ENCODE results near the gene DUOX2. TPM values are rescaled to one million over a fixed set of nuclear protein-coding genes. Genes with fewer than 3 reads are reported as not detected.
"Not testable (repeated sequence)": the region's sequence is repeated elsewhere in the genome, so short reads cannot be mapped to it uniquely, and the experiment has no call there.

DUOX2 gene
- total RNA-seq, 3 donors from 2014 or later = 3.1 to 40.1 (median 5.1) TPM

DNA sequence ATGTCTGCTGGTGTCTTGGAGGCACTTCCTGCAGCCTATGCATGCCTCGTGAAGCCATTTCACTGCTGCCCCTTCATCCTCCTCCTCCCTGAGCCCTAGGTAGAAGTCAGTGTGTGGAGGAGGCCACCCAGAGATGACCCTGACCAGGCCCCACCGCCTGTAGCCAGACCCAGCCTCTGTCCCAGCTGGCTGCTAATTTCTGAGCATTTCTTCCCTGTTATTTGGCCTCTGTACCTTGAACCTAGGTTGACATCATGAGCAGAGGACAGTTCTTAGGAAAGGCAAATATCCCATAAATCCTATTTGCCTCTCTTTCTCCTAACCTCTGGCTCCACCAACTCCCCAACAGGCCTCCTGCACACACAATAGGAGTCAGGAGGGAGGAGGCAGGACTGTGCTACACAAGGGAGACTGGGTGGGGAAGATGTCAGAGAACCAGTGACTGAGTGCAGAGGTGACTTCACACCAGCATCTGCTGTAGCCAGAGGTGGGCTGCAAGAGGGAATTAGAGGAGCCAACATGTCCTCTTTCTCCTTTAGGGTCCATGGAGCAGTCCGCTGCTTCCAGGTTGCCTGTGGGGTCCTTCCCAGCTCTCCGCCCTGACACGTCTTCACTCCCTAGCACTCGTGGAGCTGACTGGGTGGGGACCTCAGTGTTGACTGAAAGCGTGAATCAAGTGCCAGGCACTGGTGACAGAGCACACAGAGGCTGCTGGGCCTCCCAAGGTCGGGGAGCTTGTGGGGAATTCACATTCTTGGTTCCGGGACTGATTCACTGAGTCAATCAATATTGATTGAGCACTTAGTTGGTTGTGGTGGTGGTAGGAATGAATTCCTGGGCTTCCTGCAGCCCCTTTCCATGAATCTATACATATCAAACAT, 38.3 kb downstream of the DUOX2 start:
- H3K36me3 ChIP-seq (ENCODE audit: low read depth); H3K4me3 ChIP-seq; H3K4me1 ChIP-seq (ENCODE audit: low read depth); intact Hi-C loops (cut with DNase I, micrococcal nuclease); DNase-seq; H3K9me3 ChIP-seq: not testable (repeated sequence)
- ATAC-seq = peak; percentile 79

DNA sequence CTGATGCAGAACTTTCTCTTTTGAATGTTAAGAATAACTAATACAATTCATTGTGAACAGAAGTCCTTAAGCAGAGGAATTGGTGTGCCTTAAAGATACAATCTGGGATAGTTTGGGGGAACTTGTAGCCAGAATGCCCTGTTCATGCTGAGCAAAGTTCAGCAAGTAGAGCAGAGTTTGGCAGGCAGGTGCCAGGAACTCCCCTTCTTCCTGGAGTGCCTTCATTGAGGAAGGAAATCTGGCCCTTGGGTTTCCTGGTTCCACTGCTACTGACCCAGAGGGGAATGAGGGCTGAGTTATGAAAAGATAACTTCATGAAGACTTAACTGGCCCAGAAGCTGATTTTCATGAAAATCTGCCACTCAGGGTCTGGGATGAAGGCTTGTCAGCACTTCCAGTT, 40.4 kb downstream of the DUOX2 start:
- H3K4me3 ChIP-seq; intact Hi-C loops (cut with DNase I, micrococcal nuclease); H3K36me3 ChIP-seq (ENCODE audit: low read depth); DNase-seq; H3K4me1 ChIP-seq (ENCODE audit: low read depth); H3K9me3 ChIP-seq: not testable (repeated sequence)
- ATAC-seq = peak; percentile 54

DNA sequence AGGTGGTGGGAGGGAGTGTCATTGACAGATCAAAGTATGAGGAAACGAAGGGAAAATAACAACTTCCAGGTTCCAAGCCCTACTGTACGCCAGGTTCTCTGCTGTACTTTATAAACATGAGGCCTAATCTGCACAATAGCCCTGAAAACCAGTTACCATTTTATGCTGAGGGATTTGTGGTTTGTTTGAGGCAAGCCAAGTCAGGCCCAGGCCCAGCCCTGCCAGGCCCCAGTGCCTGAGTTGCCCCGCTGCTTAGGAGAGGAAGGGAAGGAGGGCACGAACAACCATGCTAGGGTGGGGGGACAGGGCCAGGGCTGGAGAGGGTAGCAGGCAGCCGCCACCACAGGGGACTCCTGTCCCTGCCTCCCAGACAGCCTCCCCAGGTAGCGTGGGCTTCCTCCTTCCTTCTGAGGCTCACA, 44.0 kb downstream of the DUOX2 start:
- intact Hi-C loops (cut with DNase I, micrococcal nuclease); H3K9me3 ChIP-seq; H3K4me3 ChIP-seq; DNase-seq; H3K4me1 ChIP-seq (ENCODE audit: low read depth); H3K36me3 ChIP-seq (ENCODE audit: low read depth); ATAC-seq: not testable (repeated sequence)

DNA sequence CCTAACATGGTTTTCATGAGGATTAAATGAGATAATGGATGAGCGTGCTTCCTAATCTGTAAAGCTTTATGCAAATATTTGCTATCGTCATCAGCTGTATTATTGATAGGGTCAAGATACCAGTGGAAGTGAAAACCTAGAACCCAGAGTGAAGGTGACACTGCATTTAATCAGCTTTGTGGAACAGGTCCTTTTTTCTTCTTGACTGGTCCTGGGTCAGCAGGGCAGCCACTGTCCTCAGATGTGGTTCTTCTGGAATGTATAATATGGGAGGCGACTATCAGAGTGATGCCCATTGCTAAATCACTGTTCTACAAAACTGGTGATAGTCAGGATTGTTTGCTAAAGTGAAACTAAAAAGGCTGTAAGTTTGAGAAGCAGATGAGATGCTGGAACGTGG, 49.6 kb downstream of the DUOX2 start:
- Histone ChIP-seq H3K4me1 (ENCODE audit: low read depth) (peaks cover 3% of the 10 kb centered on the region), H3K4me3 (no peak overlapping the region), H3K36me3 (ENCODE audit: low read depth) (no peaks in the 10 kb centered on the region), H3K9me3 (no peaks in the 10 kb centered on the region)
- DNase-seq = no peak
- TF ChIP-seq, protein P1, sequence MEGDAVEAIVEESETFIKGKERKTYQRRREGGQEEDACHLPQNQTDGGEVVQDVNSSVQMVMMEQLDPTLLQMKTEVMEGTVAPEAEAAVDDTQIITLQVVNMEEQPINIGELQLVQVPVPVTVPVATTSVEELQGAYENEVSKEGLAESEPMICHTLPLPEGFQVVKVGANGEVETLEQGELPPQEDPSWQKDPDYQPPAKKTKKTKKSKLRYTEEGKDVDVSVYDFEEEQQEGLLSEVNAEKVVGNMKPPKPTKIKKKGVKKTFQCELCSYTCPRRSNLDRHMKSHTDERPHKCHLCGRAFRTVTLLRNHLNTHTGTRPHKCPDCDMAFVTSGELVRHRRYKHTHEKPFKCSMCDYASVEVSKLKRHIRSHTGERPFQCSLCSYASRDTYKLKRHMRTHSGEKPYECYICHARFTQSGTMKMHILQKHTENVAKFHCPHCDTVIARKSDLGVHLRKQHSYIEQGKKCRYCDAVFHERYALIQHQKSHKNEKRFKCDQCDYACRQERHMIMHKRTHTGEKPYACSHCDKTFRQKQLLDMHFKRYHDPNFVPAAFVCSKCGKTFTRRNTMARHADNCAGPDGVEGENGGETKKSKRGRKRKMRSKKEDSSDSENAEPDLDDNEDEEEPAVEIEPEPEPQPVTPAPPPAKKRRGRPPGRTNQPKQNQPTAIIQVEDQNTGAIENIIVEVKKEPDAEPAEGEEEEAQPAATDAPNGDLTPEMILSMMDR (IDR thresholded peaks at IDR 0.05) = no peak
- ATAC-seq = no peak
- intact Hi-C loops (cut with DNase I, micrococcal nuclease) = no loop called here

DNA sequence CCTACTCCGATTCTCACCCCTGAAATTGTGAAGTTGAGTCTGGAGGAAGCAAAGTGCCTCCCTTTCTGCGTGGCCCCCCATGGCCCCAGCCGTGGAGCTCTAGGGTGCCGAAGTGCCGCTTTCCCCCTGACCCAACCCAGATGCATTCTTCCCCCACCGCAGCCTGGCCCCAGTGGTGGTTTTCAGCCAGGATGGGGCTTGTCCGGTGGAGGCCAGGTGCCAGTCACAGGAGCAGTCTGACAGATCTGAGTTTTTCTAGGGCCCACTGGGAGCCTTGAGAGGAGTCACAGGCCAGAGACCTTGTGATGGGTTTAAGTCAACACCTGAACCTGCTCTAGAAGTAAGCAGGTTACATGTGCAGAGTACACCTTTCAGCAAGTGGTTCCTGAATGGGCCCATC, 51.7 kb downstream of the DUOX2 start:
- H3K4me1 ChIP-seq (ENCODE audit: low read depth); intact Hi-C loops (cut with DNase I, micrococcal nuclease); H3K36me3 ChIP-seq (ENCODE audit: low read depth); ATAC-seq; DNase-seq; H3K4me3 ChIP-seq; H3K9me3 ChIP-seq: not testable (repeated sequence)

DNA sequence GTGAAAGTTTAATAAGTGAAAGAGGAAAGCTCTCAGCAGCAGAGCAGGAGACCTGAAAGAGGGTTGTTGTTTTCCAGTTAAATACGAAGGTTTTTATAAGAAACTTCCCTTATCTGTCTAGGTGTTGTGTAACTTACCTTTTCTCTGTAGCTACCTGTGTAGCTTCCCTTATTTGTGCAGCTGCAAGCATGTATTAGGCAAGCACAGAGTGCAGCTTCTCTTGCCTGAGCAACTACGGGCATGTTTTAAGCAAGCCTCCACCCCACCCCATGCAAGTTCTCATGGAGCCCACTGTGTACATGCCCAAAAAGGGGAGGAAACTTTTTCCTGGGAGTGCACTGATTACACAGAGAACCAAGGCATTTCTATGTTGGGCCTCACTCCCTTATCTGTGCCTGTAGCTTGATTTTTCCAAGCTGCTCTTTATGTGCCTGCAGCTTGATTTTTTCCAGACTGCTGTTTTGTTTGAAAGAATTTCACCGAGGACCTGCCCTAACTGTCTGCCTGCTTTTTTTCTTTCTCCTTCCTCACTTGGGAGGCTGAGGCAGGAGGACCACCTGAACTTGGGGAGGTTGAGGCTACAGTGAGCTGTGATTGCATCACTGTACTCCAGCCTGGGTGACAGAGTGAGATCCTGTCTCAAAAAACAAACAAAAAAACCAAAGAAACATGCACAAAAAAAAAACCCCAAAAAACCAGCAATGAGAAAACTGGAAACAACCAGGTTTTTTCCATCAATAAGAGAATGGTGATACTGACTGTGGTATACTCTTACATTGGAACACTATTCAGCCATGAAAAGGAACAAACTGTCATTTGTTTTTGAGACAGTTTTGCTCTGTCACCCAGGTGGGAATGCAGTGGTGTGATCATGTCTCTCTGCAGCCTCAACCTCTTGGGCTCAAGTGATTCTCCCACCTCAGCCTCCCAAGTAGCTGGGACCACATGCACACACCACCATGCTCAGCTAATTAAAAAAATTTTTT, 55.0 kb downstream of the DUOX2 start:
- H3K36me3 ChIP-seq (ENCODE audit: low read depth); H3K4me1 ChIP-seq (ENCODE audit: low read depth); H3K9me3 ChIP-seq; intact Hi-C loops (cut with DNase I, micrococcal nuclease); H3K4me3 ChIP-seq; DNase-seq: not testable (repeated sequence)
- peak; percentile 25 for ATAC-seq

DNA sequence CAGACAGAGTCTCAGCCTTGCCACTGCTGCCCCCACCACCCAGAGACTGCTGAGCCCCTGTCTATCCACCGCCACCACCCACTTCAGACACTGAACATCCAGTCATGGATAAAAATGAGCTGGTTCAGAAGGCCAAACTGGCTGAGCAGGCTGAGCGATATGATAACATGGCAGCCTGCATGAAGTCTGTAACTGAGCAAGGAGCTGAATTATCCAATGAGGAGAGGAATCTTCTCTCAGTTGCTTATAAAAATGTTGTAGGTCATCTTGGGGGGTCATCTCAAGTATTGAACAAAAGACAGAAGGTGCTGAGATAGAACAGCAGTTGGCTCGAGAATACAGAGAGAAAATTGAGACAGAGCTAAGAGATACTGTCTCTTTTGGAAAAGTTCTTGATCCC, 61.3 kb downstream of the DUOX2 start:
- H3K36me3 ChIP-seq (ENCODE audit: low read depth); H3K9me3 ChIP-seq; DNase-seq; H3K4me3 ChIP-seq; ATAC-seq; intact Hi-C loops (cut with DNase I, micrococcal nuclease); H3K4me1 ChIP-seq (ENCODE audit: low read depth): not testable (repeated sequence)

DNA sequence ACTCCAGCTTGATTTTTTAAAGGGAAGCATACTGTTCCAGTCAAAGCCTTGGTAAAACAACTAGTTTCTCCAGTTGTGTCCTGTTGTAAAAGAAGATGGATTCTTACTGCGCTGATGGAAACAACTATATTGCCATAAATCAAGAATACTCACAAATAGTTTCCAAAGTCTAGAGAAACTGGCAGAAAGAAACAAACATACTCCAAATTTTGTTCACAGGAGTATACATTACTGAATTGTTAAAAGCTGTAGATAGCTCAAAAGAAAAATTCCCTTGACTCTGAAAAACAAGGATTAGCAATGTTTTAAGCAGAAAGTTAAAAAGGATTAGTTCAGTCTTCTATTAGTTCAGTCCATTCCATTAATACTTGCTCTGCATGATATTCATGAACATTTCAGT, 63.4 kb downstream of the DUOX2 start:
- TF ChIP-seq, protein P1 (IDR thresholded peaks at IDR 0.05) = no peak
- no peak overlapping the region for H3K4me3 ChIP-seq
- no peaks in the 10 kb centered on the region for H3K4me1 ChIP-seq (ENCODE audit: low read depth)
- H3K36me3 ChIP-seq (ENCODE audit: low read depth) = no peaks in the 10 kb centered on the region
- intact Hi-C loops (cut with DNase I, micrococcal nuclease) = no loop called here
- H3K9me3 ChIP-seq = no peaks in the 10 kb centered on the region
- ATAC-seq = no peak
- DNase-seq = no peak

All from mucosa of descending colon (tissue), 3 donors.